NK-92 (cell line): ENCODE results near the gene ROBO2.

Experiments
- DNase-seq: peaks from one replicate; lab custom pipeline; 2025; ENCODE audit not compliant: unreplicated experiment; lab: John Stamatoyannopoulos, UW

ROBO2 gene

GRCh38 chr3:77549034-77549433, 509.1 kb downstream of the ROBO2 start:
- no peak for DNase-seq

- DNase-seq = no peak
Measured at GRCh38 chr3:77553240-77553639, 513.3 kb downstream of the ROBO2 start.

- no peak for DNase-seq
Measured at GRCh38 chr3:77562089-77562488, 522.2 kb downstream of the ROBO2 start.

GRCh38 chr3:77563012-77563411, 523.1 kb downstream of the ROBO2 start:
- DNase-seq = no peak

- DNase-seq = no peak
Measured at GRCh38 chr3:77566055-77566454, 526.2 kb downstream of the ROBO2 start.

GRCh38 chr3:77571971-77572715, 532.2 kb downstream of the ROBO2 start:
- DNase-seq = no peak

- DNase-seq = no peak
Measured at GRCh38 chr3:77577264-77577663, 537.4 kb downstream of the ROBO2 start.

- DNase-seq = no peak
Measured at GRCh38 chr3:77586216-77586615, 546.3 kb downstream of the ROBO2 start.

GRCh38 chr3:77588863-77589262, 549.0 kb downstream of the ROBO2 start:
- DNase-seq = no peak

GRCh38 chr3:77590191-77590590, 550.3 kb downstream of the ROBO2 start:
- no peak for DNase-seq

GRCh38 chr3:77595371-77595870, 555.5 kb downstream of the ROBO2 start:
- no peak for DNase-seq

- no peak for DNase-seq
Measured at GRCh38 chr3:77599948-77600347, 560.0 kb downstream of the ROBO2 start.

- no peak for DNase-seq
Measured at GRCh38 chr3:77601823-77602415, 562.0 kb downstream of the ROBO2 start.

GRCh38 chr3:77602722-77603121, 562.8 kb downstream of the ROBO2 start:
- DNase-seq = no peak

GRCh38 chr3:77605308-77605707, 565.4 kb downstream of the ROBO2 start:
- no peak for DNase-seq

GRCh38 chr3:77605865-77606264, 566.0 kb downstream of the ROBO2 start:
- no peak for DNase-seq

- no peak for DNase-seq
Measured at GRCh38 chr3:77606372-77606771, 566.5 kb downstream of the ROBO2 start.

GRCh38 chr3:77618686-77619085, 578.8 kb downstream of the ROBO2 start:
- no peak for DNase-seq

- DNase-seq = no peak
Measured at GRCh38 chr3:77620009-77620408, 580.1 kb downstream of the ROBO2 start.

- no peak for DNase-seq
Measured at GRCh38 chr3:77623500-77623899, 583.6 kb downstream of the ROBO2 start.

- DNase-seq = no peak
Measured at GRCh38 chr3:77626157-77626556, 586.3 kb downstream of the ROBO2 start.

- DNase-seq = no peak
Measured at GRCh38 chr3:77648214-77648613, 608.3 kb downstream of the ROBO2 start.

GRCh38 chr3:77648664-77649063, 608.8 kb downstream of the ROBO2 start:
- DNase-seq = no peak
